ENCODE results near the gene PUSL1. TPM values are rescaled to one million over a fixed set of nuclear protein-coding genes. Genes with fewer than 3 reads are reported as not detected.

Gene PUSL1
- total RNA-seq, 2 donors from 2014 or later = 21.7 to 23.8 TPM

DNA sequence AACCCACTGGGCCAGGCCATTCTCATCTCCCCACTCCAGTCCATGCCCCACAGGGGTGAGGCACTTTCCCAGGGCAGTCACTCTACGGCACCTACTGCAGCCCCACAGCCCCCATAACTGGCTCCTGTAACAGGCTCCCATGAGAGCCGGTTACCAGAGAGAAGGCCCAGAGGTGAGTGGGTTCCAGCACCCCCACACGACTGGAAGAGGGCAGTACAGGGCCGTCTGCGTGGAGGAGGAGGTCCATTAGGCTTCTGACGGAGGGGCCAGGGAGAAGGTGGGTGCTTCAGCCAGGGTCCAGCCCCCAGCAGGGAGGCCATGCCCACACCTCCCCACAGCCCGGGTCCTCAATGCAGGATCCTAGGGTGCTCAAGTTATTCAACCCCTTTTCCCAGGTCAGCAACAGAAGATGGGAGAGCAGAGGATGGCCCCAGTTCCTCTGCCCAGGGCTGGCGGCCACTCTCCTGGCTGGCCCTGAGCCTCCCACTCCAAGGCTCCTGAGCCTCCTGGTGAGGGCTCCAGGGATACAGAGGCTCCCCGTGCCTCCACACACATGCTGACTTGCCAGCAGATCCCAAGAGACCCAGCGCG, 2.2 kb upstream of the PUSL1 start:
- Histone ChIP-seq H3K36me3 (ENCODE audit: control insufficient read depth, insufficient read depth, low read length) (peaks cover 8% of the 10 kb centered on the region), H3K9ac (ENCODE audit: extremely low read depth, low read length, poor library complexity, severe bottlenecking) (no peak overlapping the region), H3K9me3 (ENCODE audit: control insufficient read depth, low read length) (no peaks in the 10 kb centered on the region), H3K27me3 (ENCODE audit: control insufficient read depth, insufficient read depth, low read length, poor library complexity, severe bottlenecking) (no peaks in the 10 kb centered on the region), H3K27ac (ENCODE audit: low read depth, low read length) (peak overlapping the region; percentile 76), H3K4me1 (ENCODE audit: control insufficient read depth, insufficient read depth, low read length) (peaks cover 20% of the 10 kb centered on the region), H3K4me3 (ENCODE audit: low read length) (peak overlapping the region; percentile 79)
- peaks cover 15% of the 10 kb centered on the region for H3K4me1 Mint-ChIP-seq
- TF ChIP-seq, protein P1, sequence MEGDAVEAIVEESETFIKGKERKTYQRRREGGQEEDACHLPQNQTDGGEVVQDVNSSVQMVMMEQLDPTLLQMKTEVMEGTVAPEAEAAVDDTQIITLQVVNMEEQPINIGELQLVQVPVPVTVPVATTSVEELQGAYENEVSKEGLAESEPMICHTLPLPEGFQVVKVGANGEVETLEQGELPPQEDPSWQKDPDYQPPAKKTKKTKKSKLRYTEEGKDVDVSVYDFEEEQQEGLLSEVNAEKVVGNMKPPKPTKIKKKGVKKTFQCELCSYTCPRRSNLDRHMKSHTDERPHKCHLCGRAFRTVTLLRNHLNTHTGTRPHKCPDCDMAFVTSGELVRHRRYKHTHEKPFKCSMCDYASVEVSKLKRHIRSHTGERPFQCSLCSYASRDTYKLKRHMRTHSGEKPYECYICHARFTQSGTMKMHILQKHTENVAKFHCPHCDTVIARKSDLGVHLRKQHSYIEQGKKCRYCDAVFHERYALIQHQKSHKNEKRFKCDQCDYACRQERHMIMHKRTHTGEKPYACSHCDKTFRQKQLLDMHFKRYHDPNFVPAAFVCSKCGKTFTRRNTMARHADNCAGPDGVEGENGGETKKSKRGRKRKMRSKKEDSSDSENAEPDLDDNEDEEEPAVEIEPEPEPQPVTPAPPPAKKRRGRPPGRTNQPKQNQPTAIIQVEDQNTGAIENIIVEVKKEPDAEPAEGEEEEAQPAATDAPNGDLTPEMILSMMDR (conservative IDR thresholded peaks at IDR 0.05) = no peak
- WGBS, 2 experiments (ENCODE audit: insufficient coverage in 1 of 2, insufficient read length in 1 of 2) = 61 to 67% methylated on average over 4 to 11 of the region's 11 CpGs
- no peaks in the 10 kb centered on the region for H3K27me3 Mint-ChIP-seq (ENCODE audit: insufficient read depth)
- H3K4me3 Mint-ChIP-seq = peak overlapping the region; percentile 66
- no peaks in the 10 kb centered on the region for H3K9me3 Mint-ChIP-seq
- peak; percentile 76 for DNase-seq
- no peaks in the 10 kb centered on the region for H3K36me3 Mint-ChIP-seq (ENCODE audit: low read depth)
- peak overlapping the region; percentile 61 for H3K27ac Mint-ChIP-seq

DNA sequence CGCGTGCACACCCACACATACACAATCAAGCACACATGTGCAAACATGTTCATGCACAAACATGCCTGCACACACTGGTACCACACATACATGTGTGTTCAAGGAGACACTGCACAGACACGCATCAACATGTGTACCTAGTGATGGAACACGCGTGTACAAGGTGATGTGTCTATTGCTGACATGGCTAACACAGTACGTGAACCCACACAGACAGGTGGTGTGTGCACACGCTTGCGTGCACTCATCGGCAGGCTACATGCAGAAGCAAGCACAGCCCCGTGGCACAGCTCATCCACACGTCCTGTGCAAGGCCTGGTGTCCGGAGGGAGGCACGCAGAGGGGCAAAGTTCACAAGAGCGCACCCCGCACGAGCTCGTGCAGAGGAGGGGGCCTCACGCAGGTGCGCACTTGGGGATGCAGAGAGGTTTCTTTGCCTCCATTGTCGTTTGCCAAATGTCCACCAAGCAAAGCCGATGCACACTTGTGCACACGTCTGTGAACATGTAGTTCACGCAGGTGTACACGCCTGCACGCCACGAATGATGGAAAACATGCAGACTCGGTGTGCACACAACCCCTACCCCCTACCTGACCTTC, 1.6 kb upstream of the PUSL1 start:
- no peak for DNase-seq
- TF ChIP-seq, protein P1 (conservative IDR thresholded peaks at IDR 0.05) = no peak
- H3K36me3 ChIP-seq (ENCODE audit: control insufficient read depth, insufficient read depth, low read length) = peaks cover 13% of the 10 kb centered on the region
- H3K9ac ChIP-seq (ENCODE audit: extremely low read depth, low read length, poor library complexity, severe bottlenecking) = peak overlapping the region; percentile 32
- Mint-ChIP-seq H3K9me3 (no peaks in the 10 kb centered on the region), H3K27ac (peak overlapping the region; percentile 21), H3K4me3 (peak overlapping the region; percentile 66), H3K4me1 (peaks cover 15% of the 10 kb centered on the region), H3K27me3 (ENCODE audit: insufficient read depth) (no peaks in the 10 kb centered on the region), H3K36me3 (ENCODE audit: low read depth) (no peaks in the 10 kb centered on the region)
- peak overlapping the region; percentile 79 for H3K4me3 ChIP-seq (ENCODE audit: low read length)
- H3K27me3 ChIP-seq (ENCODE audit: control insufficient read depth, insufficient read depth, low read length, poor library complexity, severe bottlenecking) = no peaks in the 10 kb centered on the region
- WGBS, 2 experiments (ENCODE audit: insufficient coverage in 1 of 2, insufficient read length in 1 of 2) = 68 to 72% methylated on average over 25 to 27 of the region's 27 CpGs
- H3K4me1 ChIP-seq (ENCODE audit: control insufficient read depth, insufficient read depth, low read length) = peaks cover 20% of the 10 kb centered on the region
- no peaks in the 10 kb centered on the region for H3K9me3 ChIP-seq (ENCODE audit: control insufficient read depth, low read length)
- H3K27ac ChIP-seq (ENCODE audit: low read depth, low read length) = peak overlapping the region; percentile 21

- Histone ChIP-seq H3K4me3 (ENCODE audit: low read length) (peak overlapping the region; percentile 79), H3K27me3 (ENCODE audit: control insufficient read depth, insufficient read depth, low read length, poor library complexity, severe bottlenecking) (no peaks in the 10 kb centered on the region), H3K36me3 (ENCODE audit: control insufficient read depth, insufficient read depth, low read length) (peaks cover 13% of the 10 kb centered on the region), H3K9ac (ENCODE audit: extremely low read depth, low read length, poor library complexity, severe bottlenecking) (peak overlapping the region; percentile 32), H3K9me3 (ENCODE audit: control insufficient read depth, low read length) (no peaks in the 10 kb centered on the region), H3K4me1 (ENCODE audit: control insufficient read depth, insufficient read depth, low read length) (peaks cover 20% of the 10 kb centered on the region), H3K27ac (ENCODE audit: low read depth, low read length) (peak overlapping the region; percentile 21)
- peak overlapping the region; percentile 67 for H3K4me3 Mint-ChIP-seq
- H3K36me3 Mint-ChIP-seq (ENCODE audit: low read depth) = no peaks in the 10 kb centered on the region
- H3K27ac Mint-ChIP-seq = peak overlapping the region; percentile 21
- no peak for DNase-seq
- no peaks in the 10 kb centered on the region for H3K9me3 Mint-ChIP-seq
- WGBS, 2 experiments (ENCODE audit: insufficient coverage in 1 of 2, insufficient read length in 1 of 2) = 0 to 2% methylated on average over 28 to 83 of the region's 83 CpGs
- H3K27me3 Mint-ChIP-seq (ENCODE audit: insufficient read depth) = no peaks in the 10 kb centered on the region
- TF ChIP-seq, protein P1 (conservative IDR thresholded peaks at IDR 0.05) = no peak
- peaks cover 15% of the 10 kb centered on the region for H3K4me1 Mint-ChIP-seq
Measured at GRCh38 chr1:1307261-1307922, 1.0 kb upstream of the PUSL1 start.
